GM21381 (cell line): Measurements from ENCODE around the gene TSR2.

Source experiments
- ATAC-seq: cut with Tn5 transposase; IDR thresholded peaks from one replicate; pipeline ENCODE4 v1.9.1; 2021; ENCODE audit warnings: mild to moderate bottlenecking, moderate library complexity; ENCODE audit not compliant: unreplicated experiment

Gene TSR2, protein sequence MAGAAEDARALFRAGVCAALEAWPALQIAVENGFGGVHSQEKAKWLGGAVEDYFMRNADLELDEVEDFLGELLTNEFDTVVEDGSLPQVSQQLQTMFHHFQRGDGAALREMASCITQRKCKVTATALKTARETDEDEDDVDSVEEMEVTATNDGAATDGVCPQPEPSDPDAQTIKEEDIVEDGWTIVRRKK

DNA sequence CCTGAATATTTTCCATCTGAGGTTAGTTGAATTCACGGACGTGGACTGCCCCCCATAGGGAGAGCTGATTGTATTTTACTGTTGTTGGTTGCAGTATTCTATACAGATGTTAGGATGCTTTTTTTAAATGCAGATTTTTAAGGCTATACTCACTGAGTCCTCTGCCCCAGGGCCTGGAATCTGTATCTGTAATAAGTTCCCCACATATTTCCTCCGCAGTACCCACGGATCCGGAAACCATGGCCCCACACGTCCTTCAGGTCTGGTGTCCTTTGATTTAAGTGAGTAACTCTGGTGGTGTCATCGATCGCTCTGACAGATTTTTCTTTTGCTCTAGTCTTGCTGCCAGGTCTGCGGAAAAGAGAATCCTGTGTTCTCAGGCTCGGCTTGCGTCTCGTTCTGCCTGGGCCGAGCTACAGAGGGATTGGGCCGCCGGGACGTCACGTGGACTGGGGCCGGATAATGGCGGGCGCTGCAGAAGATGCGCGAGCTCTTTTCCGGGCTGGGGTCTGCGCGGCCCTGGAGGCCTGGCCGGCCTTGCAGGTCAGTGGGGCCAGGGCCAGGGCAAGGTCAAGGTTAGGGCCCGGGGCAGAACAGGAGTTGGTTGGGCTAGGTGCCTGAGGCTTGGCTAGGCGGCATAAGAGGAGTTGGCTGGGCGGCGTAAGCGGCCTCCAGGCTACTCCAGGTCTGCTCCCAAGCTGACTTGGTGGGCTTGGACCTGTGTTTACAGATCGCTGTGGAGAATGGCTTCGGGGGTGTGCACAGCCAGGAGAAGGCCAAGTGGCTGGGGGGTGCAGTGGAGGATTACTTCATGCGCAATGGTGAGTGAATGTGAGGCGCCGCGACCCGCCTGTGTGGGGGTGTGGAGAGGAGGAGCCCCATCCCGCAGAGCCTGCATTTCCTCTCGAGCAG is at the start of gene TSR2:
TSR2 (plus strand) TSS at position 445 of the 912 bp plus-strand sequence; CDS start at position 463, 18 bp downstream.
- ATAC-seq, result peak; percentile 98

DNA sequence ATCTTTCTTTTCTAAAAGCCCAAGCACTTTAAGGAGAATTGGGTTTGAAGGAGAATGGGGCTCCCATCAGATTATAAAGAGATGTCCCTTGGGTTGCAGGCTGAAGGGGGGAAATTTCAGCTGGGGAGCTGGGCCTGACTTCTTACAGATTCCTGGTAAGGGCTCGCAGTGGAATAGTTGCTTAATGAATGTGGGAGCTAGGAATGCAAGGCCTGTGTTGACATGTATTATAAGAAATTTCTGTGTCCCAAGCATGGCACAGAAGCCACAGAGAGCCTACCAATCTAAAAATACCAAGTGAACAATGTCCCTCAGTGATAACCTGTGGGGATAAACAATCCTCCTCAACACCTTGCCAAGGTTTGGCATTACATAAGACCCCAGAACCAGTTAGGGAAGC is 43.1 kb upstream of the TSR2 start:
- no peak for ATAC-seq

DNA sequence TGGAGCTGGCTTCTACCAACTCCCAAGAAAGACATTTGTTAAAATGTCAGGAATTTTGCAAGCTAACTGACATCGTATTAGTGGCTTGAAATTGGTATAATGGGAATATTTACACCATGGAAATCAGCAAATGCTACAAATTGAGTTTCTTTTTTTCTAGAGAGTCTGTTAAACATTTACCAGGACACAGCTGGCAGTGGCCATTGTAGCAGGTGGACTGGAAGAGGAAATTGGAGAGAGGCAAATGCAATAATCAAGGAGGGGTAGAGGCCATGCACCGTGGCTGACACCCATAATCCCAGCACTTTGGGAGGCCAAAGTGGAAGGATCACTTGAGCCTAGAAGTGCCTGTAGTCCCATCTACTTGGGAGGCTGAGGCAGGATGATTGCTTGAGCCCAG is 32.9 kb upstream of the TSR2 start:
- ATAC-seq, result no peak

DNA sequence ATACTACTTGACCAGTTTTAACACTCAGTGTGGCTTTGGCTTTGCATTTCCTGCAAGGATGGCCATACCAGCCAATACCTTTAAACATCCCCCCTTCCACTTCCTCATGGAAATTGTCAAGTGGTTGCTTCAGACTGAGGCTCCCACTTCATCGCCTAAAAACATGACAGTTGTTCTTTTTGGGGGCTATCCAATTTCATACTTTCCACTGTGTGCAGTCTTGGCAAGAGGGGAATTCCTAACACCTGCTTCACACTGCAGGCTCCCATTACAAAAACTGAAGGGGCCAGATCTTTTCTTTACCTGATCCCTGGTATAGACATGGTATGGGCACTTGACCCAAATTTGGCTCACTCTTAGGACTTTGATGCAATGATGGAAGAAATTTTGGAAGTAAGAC is 28.5 kb upstream of the TSR2 start:
- ATAC-seq, result no peak

DNA sequence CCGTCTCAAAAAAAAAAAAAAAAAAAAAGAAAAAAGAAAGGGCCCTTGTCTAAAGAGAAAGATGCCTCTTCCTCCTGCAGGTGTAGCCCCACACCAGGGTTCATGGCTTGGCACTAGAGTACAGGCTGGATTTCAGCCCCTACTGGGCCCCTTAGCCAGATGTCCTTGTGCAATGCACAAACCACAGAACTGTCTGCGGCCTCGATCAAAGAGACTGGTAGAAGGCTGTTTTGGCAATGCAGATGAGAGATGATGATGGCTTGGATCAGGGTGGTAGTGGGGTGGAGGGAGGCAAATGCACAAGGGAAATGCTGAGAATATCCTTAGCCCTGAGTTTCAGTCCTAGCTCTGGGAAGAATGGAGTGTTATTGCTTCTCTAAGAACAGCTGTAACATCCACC is 26.5 kb upstream of the TSR2 start:
- no peak for ATAC-seq

DNA sequence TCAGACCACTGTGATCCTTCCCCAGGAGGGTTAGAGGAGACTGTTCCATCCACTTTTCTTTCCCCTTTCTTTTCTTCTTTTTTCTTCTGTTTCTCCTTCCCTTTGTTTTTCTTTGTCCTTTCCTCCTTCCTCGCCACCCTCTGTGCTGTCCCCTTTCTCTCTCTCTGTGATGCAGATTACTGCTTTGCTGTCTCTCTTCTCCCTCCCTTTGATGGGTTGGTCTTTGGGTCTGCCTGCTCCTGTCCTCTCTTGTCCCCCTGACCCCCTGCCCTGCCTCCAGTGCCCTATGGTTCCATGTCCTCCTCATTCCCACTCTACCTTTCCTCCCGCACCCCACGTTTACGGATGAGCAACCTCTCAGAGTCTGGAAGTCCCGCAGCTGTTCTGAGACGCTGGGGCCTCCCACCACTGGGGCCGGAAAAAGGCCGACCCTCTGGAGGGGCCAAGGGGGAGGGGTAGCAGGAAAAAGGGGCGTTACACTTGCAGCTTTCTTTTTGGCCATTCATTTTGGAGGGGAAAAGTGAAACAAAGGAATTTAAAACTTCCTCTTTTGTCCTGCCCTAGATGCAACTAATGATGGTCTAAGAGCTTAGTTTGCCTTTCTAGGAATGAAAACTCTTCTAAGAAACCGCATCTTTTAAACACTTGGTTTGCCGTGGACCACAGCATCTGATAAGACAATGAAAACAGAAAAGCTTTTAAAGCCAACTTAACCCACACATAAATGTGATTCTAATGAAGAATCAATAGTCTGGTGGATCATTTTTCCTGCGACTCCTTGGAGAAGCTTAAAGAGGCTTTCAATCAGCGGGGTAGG is 24.5 kb upstream of the TSR2 start:
- ATAC-seq, result no peak

DNA sequence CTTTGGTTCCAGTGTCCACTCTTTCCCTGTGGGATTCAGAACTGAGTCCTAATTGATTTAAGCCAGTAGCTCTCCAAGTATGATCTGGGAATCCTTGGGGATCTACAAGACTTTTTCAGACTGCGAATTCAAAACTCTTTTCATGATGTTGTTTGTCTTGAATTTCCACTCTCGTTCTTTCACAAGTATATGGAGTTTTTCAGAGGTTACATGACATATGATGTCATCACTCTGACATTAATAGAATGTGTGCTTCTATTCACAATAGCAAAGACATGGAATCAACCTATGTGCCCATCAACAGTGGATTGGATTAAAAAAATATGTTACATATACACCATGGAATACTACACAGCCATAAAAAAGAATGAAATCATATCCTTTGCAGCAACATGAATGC is 23.2 kb upstream of the TSR2 start:
- ATAC-seq, result no peak

DNA sequence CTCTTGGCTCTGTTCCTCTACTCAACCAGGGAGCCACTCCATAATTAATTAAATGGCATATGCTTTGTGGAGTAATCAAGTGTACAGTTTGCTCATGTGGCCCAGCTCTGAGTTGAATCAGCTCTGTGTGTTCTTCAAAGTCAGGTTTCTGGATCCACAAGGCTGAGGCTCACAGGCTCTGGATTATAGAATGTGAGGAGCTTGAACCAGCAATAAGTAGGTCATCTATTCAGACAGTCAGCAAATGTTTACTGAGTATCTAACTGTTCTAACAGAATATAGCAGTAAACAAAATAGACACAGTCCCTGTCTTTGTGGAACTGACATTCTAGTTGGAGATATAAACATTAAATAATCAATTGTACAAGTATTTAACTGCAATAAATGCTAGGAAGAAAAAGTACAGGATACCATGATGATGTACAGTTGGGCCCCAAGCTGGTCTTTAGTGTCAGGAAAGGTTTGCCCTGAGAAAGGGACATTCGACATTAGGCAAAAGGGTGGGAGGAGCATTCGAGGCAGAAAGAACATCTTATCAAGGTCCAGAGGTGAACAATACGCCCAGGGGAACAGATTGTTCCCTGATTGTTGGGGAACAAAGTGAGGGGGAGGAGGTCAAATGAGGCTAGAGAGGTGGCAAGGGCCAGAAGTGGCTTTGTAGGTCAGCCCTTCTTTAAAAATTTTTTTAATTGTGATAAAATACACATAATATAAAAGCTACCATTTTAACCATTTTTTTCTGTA is 20.5 kb upstream of the TSR2 start:
- no peak for ATAC-seq

DNA sequence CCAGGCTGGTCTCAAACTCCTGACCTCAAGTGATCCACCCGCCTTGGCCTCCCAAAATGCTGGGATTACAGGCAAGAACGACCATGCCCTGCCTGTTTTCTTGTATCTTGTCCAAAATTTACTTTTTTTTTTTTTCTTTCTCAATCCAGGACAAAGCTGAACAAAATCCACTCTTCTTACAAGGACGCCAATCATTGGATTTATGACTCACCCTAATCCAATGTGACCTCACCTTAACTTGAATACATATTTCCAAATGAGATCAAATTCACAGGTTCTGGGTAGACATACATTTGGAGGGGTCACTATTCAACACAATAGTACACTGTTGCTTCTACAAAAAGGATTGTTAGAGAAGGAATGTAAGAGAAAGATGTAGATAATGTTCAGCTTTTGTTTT is 18.0 kb upstream of the TSR2 start:
- ATAC-seq, result no peak

DNA sequence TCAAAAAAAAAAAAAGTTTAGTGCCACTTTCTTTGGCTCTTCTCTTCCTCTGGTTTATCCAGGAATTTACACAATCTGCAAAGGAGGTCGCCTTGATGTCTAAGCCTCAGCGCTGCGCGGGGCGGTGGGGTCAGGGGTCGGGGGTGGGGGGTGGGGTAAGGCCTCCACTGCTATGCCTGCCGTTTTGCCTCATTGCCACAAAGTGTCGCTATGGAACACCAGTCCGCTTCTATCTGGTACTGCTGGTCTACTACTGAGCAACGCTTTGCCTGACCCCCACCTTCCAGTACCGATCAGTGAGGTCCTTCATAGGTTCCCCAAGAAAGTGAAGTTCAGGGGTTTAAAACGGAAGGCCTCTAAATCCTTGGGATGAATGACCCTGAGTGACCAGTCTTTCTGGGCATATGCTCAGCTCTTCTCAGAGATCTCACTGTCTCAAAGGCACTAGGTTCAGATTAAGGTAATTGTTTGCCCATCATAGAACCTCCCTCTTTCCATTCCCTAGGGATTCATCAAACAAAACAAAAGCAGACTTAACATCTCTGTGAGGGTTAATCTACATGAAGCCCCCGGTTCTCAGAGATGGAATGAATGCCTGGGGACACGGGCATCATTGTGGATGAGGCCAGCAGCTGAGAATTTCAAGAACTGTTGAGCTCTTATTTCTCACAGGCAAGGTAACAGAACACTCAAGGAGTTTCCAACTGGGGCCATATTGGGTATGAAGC is 16.9 kb upstream of the TSR2 start:
- ATAC-seq, result no peak

DNA sequence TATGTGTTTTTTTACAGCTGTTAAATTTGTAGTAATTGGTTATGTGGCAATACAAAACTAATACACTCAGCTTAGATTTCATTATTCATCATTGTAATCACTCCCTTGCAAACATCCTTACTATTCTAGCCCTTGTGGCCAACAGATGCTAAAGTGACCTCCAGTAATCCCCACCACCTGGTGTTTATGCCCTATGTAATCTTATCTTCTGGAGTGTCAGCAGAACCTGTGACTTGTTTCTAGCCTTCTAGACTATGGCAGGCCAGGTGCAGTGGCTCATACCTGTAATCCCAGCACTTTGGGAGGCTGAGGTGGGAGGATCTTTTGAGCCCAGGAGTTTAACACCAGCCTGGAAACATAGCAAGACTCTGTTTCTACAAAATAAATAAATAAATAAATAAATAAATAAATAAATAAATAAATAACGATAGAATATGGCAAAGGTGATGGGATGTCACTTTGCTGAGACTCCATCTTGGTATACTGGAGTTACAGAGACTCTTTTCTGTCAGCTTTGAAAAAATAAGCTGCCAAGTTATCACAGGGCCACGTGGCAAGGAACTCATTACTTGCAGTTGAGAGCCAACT is 12.3 kb upstream of the TSR2 start:
- no peak for ATAC-seq

DNA sequence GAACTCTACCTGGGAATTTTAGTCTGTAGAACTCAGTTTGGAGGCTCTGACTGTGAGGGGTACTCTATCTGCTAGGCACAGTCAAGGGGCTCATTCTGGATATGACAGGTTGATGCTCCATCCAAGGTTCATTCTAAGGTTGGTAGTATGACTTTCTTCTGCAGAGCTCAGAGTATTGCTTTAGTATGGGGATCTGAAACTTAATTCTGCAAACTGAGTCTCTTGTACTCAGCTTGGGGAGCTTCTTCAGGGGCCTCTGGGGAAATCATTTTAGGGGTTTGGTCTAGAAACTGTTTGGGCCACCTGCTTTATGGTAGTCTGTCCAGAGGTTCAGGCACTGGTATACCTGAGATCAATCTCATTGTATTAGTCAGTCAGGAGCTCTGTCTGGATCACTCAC is 9.7 kb upstream of the TSR2 start:
- ATAC-seq, result no peak

DNA sequence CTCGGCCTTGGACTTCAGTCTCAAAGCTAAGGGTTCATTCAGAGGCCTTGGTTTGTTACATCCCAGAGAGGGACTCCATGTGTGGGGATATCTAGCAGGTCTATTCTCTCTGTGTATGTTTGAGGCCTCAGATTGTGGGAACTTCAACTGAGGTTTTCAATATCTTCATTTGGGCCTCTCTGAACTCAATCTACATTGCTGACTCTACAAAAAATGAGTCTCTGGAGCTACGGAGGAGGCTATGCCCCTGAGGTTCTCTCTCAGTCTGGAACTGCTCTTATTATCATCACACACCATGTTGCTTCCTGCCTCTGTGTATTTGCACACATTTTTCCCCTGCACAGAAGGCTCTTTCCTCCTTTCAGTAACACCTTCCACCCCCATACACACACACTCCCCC is 5.1 kb upstream of the TSR2 start:
- ATAC-seq, result no peak

DNA sequence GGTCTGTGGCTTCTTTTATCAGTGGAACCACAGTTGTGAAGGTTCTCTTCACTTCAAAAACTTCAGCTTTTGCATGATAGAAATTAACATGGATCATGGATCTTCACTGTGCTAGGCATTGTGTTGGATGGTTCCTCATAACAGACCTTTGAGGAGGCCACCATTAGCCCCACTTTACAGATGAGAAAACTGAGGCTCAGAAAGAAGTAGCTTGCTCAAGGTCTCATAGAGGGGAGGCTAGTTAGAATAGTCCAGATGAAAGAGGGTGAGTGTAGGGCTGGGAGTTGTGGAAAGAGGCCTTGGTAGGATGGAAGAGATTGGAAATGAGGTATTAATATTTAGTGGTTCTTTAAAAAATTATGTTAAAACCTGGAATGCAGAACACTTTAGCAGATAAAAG is 2.6 kb downstream of the TSR2 start:
- no peak for ATAC-seq

DNA sequence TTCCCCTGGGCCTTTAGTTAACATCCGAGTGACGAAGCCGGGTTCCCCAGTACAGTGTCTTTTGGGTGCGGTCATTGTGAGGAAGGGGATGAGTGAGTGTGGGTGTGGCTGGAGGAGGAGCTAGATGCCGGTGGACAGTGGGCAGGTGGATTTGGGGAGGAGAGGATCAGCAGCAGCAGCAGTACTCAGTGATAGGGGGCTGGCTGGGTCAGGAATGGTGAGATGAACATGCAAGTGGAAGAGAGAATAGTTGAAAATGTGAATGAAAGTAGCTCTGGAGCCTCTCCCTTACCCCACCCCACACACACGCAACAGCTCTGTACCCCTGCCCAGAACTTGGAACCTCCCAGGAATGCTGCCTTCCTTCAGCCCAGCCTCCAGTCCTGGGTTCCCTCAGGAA is 4.5 kb downstream of the TSR2 start:
- no peak for ATAC-seq

DNA sequence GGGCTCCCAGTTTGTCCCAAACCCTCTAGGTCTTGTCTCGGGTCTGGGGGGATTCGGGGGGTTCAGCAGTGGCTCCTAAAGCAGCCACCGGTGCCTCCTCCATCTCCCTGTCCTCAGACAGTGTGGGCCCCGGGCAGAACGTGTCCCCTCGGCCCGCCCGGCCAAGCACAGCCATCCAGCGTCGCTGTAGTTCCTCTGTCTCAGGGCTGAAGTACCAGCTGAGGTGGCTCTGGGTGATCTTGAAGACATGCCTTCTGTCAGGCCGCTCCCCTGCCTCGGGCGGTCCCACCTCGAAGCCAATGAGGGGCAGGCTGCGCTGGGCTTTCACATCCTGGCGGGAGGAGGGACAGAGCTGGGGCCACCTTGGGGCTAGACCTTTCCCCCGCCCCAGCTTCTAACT is 5.9 kb downstream of the TSR2 start:
- no peak for ATAC-seq

DNA sequence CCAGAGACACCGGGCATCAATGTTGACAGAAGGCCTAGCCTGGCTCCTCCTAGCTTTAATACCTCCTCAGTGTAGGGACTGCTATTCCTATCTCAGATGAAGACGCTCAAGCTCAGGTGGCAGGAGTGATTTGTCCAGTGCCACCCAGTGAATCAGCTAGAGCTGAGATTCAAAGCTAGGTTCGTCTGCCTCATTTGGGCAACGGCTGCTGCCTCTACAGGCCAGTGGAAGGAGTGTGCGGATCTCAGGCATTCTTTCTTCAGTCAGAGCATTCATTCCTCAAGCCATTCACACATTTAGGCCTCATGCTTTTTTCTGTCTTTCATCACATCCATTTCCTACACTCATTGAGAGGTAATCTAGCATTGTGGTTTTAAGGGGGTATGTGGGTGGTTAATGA is 7.3 kb downstream of the TSR2 start:
- no peak for ATAC-seq

DNA sequence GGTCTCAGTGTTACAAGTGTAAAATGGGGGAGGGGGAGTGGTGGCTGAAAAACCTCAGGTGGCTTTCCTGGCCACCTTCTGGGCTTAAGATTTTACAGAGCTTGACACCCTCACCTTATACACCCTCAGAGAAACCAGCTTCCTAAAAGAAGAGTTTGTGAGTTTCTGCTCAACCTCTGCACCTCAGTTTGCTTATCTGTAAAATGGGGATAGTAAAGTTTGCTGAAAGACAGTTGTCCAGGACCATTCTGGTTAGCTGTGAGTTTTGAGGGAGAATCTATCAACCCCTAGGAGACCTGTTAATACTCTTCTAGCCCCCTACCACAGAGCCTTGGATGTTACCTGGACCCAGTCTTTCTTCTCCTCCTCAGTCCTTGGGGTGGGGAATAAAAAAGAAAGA is 9.7 kb downstream of the TSR2 start:
- no peak for ATAC-seq

DNA sequence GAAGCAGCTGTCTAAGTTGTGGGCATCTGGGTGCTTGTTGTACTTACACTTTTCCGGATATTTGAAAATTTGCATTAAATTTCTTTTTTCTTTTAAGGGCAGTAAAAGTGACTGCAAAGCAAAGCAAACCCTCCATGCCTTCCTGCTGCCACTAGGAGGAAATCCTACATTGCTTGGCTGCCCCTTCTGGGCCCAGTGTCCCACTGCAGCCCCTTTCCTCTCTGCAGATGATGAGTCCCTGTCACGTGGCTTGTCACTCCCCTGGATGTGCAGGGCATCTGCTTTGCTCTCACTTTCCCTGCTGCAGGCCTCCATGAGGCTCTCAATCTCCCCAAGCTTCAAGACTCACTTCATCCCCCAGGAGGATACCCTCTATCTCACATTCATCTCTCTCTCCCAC is 12.7 kb downstream of the TSR2 start:
- no peak for ATAC-seq
